ENCODE measurements around the gene IKZF2.

DNA sequence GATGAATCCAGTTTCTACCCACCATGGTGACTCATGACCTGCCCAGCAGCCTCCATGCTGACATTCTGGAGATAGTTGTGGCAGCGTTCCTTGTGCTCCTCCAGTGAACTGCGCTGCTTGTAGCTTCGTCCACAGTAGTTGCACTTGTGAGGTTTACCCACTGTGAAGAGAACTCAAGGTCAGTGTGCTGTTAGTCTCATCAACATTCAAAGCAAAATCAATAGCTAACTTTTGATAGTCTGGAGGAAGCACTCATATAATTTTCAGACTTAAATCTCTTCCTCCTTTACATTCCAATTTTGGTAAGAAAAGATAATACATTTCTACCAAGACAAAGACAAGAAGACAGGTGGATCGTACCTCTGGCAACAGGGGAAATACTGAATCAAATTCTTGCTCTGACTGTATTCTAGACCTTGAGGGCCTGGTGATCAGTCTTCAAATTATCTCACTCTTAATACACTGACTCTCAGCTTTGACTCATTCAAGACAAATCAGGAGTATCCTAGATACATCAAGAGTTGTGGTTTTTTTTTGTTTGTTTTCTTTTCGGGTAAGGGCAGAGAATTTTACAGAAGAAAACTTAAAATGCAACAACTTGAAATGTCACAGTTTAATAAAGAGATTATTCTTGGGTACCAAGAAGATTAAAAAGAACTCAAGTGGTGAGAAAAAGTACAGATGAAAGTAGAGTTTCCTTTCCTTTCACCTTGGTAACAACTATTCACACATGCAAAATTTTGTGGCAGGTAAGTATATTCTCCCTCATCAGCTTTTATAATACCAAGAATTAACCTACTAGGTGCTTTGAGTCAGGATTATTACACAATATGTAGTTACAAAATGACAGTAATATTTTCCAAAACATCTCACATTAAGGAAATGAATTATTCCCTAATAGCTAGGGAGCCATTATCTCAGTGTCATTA, 129.2 kb downstream of the IKZF2 start:
- TF ChIP-seq CTCF (IDR thresholded peaks at IDR 0.05) (no peak), MYC (IDR thresholded peaks at IDR 0.05; ENCODE audit: borderline replicate concordance, low read length) (no peak), MAX (IDR thresholded peaks at IDR 0.05) (no peak)
